T-helper 22 cell (primary cell): ENCODE data around the gene ROPN1B.
A peak's percentile ranks its signal among the peaks of the same experiment; 100 is the strongest.
"Not testable (repeated sequence)": the region's sequence is repeated elsewhere in the genome, so short reads cannot be mapped to it uniquely, and the experiment has no call there.

Source experiments
- DNase-seq: peaks from one replicate; pipeline ENCODE4 v3.0.0-alpha.2; 2020; ENCODE audit warnings: low read depth

The ROPN1B gene

DNA sequence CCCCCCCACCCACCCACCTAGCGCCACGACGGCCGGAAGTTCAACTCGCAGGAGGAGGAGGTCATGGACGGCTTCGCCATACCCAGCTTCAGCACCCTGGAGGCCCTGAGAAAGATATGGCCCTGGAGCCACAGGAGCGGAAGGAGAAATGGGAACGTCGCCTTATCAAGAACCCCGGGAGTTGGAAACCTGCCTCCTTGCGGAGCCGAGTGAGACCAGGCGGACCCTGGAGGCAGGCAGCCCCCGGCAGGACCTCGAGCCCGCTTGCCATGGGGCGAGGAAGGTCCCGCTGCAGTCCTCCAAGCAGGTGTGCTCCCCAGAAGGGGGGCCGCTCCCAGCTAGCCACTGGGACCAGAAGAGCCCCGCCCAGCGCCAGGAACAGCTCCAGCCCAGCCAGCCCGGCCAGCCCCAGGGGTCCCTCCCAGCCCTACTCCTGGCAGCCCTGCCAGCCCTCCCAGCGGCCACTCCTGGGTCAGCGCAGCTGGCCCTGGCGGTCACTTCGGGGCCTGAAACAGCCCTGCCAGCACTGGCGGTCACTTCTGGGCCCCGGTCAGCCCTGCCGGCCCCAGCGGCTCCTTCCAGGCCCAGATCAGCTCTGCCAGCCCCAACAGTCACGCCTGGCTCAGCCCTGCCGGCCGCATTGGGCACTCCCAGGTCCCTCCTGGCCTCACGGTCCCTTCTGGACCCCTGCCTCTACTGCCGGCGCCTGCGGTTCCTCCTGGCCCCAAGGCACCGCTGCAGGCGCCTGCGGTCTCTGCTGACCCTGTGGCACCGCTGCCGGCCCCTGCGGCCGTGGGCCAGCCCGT, 10.3 kb upstream of the ROPN1B start:
- DNase-seq, result no peak

DNA sequence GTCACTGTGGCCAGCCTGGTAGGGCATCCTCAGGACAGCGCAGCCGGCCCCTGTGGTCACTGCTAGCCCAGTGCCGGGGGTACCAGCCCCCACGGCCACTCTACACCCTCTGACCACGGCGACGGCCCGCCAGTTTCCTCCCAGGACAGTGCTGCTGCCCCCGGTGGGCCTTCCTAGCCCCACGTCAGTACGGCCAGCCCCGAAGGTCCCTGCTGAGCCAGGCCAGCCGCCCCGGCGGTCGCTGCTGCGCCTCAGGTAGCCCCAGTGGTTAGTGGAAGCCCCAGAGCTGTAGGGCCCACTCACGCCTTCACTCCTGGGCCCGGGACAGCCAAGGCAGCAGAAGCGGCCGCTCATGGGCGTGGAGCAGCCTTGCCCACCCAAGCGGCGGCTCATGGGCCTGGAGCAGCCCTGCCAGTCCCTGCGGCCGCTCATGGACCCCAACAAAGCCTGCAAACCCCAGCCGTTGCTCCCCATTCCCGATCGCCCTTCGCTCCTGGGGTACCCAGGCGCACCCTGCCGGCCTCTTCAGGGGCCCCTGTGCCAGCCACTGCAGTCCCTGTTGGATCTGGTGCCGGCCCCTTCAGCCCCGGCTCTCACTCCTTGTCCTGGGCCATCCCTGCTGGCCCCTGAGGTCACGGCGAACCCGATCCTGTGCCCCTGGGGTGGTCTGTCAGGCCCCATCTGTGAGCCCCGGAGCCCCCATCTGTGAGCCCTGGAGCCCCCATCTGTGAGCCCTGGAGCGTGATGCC, 9.5 kb upstream of the ROPN1B start:
- DNase-seq, result no peak

DNA sequence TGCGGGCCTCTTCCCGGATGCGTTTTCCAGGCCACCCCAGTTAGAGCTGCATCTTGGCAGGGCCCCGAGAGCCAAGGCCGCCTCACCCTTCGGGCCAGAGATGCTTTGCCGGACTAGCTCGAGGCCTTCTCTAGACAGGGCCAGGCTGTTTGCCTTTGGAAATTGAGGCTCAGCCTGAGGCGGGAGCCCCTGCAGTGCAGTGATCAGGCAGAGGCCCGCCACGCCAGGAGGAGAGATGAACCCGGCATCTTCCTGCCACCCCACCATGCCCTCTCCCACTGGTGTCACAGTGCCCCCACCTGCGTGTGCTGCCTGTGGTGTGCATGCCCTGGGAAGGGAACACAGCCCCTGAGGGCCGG, 8.9 kb upstream of the ROPN1B start:
- no peak for DNase-seq

DNA sequence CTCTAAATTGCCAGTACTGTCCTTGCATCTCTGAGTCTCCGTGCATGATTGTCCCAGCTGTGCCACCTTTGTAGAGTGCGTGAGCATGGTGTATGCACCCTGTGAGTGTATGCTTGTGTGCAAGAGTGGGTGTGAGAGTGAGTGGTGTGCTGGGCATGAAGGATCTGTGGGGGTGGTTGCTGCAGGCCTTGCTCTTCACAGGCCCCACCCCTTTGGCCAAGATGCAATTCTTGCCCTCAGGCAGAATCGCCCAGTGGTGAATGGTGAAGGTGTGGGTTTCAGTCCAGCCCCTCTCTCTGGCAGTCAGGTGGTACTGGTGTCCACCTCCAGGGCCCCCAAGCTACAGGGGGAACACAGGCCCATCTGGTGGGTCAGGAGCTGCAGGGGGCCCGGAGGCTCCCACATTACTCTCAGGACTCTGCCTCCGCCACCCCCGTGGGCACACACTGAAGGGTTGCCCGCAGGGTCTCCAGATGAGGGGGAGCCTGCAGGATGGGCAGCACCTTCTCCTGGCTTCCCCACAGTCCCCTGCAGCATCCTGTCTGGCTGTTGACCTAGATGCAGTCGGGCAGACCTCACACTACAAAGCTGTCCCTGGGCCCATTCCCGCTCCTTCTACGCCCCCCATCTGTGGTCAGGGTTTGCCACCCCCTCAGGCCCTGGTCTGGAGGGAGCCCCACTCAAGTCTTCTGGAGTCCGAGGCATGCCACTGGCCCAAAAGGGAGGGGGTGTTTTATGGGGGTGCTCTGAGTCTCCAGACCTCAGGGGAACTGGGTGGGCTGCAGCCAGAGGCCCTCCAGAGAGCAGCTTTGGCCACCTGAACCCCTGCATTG, 8.3 kb upstream of the ROPN1B start:
- DNase-seq, result no peak

DNA sequence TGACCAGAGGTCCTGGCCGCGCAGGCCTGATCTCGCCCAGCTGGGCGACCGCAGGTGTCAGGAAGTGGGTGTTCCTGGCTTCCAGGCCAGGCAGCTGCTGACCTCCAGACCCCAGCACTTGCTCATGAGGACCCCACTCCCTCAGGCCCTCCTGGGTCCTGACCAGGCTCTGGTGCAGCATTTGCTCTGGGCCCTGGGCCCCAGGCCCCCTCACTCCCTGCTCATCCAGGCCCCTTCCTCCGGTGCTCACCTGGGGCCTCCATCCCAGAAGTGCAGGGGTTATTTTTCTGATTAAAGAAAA, 7.7 kb upstream of the ROPN1B start:
- DNase-seq, result no peak

DNA sequence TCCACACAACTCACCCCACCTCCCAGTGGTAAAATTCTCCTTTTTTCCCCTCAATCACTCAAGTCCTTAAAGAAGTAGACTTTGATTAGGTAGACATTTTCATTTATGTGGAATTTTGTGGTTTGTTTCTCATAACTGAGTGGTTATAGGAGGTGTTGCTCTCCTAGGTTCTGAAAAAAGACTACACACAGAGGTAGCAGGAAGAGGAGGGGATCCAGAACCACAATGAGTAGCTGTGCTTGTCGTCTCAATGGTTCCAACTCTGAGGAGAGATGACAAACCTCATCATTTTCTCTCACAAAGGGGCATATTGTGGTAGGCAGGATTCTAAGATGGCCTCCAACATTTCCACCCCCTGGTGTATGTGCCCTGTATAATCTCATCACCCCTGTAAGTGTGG, 5.1 kb upstream of the ROPN1B start:
- DNase-seq, result not testable (repeated sequence)

DNA sequence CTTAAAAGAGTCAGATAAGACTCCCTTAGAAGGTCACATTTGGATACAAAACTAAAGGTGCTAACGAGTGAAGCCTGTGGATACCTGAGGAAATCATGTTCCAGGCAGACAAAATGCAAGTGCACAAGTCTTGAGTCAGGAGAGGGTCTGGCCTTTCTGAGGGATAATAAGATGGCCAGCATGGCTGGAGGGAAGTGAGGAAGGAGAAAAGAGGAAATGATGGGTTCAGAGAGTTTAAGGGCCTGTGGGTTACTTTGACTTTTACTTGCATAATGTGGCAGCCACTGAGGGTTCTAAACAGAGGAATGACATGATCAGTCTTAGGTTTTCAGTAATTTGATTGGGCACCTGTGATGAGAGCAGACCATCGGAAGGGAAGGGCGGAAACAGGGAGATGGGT, 3.5 kb upstream of the ROPN1B start:
- DNase-seq, result no peak

DNA sequence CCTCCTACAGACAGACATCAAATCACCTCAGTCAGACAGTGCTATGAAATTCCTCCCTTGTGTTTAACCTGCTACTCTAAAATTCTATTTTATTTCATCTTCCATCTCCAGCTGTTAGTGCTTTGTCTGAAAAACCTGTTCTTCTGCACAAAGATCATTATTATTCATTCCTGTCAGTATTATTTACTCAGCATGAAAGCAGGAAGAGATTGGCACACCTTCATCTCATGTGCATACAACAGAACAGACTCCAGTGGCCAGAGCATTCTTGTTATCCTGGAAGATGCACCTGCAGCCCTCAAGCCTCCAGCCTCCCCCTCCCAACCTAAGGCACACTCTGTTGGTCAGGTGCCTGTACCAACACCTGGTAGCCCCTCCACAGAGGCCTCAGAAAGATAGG, 1.8 kb upstream of the ROPN1B start:
- no peak for DNase-seq

DNA sequence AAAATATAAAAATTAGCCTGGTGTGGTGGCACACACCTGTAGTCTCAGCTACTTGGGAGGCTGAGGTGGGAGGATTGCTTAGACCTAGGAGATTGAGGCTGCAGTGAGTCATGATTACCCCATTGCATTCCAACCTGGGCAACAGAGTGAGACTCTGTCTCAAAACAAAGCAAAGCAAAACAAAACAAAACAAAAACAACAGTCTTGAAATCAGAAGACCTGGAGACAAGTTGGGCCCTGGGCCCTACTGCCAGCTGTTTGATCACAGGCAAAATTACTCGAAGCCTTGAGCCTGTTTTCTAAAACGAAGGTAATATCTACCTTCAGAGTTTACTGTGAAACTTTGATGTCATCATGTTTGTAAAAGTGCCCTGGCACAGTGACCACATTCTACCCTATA, 857 bp upstream of the ROPN1B start:
- DNase-seq, result not testable (repeated sequence)

DNA sequence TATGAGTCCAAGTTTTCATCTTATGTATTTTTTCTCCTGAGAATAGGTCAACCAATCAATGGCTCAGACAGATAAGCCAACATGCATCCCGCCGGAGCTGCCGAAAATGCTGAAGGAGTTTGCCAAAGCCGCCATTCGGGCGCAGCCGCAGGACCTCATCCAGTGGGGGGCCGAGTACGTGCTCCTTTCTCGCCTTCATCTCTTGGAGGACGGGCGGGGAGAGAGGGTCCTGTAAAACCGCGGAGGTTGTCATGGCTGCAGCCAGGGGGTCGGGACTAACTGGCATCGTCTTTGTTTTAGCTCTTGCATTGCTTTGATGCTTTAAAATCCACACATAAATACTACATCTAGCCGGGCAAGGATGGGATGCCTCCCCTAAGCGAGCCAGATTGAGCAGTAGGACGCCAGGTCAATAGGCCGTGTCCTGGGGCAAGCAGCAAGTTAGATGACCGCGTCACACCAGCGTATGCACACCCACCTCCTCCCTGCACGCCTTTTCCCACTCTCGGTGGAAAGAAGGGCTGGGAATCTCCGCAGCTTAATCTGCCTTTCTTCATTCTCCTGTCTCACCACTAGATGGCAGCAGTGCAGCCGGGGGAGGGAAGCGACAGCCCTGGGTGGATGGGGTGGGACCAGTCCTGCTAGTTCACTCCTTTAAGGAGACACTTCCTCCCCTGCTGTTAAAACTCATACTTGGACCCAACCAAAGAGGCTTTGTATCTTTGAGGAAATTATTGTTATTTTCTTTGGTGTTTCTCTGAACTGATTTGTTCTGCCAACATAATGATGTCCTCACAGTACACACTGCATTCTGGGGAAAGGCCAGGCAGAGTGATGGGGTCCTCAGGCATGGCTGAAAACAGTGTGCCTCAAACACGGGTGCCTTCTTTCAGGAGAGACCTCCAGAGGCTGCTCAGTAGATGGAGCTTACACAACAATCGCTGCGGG, 3.3 kb downstream of the ROPN1B start:
- DNase-seq, result not testable (repeated sequence)

DNA sequence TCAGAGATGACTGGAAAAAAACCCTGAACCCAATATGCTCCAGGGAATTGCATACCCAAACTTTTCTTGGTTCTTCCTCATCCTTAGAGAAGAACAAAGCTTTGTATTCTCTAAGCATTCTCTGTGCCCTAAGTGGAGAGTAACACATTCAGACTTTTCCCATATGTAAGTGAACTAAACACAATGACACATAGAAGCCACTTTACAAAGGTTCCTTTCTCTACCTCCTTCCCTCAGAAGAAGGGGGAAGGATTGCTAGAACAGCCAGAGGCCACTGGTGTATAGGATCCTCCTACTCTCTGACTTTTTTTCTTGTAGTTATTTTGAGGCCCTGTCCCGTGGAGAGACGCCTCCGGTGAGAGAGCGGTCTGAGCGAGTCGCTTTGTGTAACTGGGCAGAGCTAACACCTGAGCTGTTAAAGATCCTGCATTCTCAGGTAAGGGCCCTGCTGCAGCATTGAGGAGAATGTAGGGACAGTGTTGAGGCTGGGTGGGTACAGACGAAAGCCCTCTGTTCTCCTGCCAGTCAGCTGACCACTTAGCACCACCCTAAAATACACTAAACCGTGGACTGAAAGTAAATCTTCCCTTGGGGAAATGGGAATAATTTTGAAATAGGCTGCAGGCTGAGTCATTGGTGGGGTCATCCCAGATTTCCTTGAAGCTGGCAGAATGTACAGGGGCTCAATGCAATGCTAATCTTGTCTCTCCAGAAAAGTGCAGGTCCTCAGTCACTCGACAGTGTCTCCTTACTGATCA, 6.4 kb downstream of the ROPN1B start:
- not testable (repeated sequence) for DNase-seq

DNA sequence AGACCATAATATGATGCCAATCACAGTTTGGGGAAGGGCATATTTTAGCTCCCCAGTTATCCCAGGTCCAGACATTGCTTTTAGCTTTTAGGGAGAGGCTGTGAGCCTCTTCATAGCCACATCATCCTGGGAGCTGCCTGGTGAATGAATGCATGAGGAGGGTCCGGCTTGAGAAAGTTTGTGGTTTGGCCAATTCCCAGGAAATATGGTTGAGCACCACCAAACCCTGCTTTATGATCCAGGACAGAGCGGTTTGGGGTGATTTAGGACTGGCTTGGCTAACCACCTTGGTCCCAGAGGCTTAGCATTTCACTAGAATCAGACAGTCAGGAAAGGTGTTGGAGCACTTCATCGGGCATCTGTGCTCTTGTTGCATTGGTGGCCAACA, 7.0 kb downstream of the ROPN1B start:
- not testable (repeated sequence) for DNase-seq

DNA sequence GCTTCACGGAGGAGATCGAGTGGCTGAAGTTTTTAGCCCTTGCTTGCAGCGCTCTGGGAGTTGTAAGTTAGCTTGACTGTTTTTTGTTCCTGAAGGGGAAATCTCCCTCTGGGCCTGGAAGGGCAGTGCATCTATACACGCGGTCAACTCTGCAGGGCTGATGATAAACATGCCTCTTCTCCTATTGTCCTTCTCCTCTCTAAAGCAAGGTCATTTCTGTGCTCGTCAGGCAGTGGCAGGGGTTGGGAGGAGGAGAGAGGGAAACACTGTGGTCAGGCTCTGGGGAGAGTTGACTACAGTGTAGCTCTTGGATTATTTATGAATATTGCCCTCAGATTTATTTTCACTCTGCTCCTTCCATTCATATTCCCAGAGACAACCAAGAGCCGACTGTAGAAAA, 8.1 kb downstream of the ROPN1B start:
- DNase-seq, result not testable (repeated sequence)

DNA sequence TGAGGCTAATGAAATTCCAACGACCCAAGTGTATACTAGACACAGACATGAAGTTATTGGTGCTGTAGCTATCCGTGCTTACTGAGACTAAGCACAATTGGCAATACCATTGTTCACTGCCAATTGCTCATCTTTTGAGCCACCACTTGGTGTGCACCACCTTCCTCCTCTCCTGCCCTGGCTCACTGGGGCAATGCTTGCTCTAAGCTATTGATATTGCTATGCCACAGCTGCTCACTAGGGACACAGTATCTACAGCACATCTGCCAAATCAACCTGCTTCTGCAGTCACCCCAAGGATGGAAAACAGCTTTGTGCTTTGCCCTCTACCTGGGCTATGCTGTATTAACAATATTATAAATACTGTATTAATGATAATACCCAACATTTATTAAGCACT, 16.0 kb downstream of the ROPN1B start:
- DNase-seq, result not testable (repeated sequence)

DNA sequence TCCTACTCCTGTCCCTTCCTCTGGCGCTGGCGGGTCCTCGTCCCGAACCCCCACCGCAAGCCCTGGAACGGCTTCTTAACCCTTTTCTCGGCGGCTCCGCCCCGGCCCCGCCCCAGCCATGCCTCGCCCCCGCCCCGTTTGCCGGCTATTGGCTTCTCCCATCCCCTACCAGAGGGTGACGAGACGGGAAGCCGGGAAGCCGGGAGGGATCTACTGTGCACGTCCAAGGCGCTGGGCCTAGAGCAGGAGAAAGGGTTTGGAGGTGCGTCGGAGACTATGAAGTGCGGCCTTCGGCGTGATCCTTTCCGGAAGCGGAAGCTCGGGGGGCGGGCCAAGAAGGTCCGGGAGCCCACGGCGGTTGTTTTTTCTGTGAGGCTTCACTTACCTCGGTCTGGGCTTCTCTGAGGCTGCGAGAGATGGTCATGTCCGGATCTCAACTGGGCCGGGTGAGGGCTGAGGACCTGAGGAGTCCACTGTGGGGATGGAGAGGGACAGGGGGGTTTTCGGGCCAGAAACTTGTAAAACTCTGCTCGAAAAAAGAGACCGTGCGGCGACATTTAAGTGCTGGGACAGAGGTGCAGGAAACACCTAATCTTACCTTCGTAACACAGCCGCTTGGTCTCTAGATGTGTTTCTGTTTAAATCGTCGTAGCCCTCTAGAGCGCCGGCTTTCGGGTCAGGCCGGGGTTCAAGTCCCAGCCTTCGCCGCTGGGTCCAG, 21.4 kb downstream of the ROPN1B start:
- DNase-seq, result peak; percentile 42

DNA sequence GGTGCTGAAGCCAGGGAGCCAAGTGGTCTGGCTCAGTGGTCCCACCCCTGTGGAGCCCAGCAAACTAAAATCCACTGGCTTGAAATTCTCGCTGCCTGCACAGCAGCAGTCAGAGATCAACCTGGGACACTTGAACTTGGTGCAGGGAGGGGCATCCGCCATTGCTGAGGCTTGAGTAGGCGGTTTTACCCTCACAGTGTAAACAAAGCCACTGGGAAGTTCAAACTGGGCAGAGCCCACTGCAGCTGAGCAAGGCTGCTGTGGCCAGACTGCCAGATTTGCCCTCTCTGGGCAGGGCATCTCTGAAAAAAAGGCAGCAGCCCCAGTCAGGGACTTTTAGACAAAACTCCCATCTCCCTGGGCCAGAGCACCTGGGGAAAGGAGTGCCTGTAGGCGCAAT, 27.8 kb downstream of the ROPN1B start:
- not testable (repeated sequence) for DNase-seq

DNA sequence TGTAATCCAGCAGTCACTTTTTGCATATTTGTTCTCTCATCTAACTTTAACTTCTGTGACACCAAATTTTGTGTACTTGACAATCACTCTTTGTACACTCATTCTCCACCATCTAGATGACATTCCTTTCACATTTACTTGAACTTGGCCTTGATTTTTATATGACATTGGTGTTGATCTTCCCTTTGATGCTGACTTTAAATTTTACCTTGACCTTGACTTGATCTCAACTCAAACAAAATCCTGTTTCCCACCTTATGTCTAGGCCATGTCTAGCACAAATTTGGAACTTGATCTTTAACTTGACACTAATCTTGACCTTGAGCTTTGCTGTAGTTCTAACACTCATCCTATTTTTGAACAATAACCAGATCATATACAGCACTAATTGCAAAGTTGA, 33.2 kb downstream of the ROPN1B start:
- no peak for DNase-seq

DNA sequence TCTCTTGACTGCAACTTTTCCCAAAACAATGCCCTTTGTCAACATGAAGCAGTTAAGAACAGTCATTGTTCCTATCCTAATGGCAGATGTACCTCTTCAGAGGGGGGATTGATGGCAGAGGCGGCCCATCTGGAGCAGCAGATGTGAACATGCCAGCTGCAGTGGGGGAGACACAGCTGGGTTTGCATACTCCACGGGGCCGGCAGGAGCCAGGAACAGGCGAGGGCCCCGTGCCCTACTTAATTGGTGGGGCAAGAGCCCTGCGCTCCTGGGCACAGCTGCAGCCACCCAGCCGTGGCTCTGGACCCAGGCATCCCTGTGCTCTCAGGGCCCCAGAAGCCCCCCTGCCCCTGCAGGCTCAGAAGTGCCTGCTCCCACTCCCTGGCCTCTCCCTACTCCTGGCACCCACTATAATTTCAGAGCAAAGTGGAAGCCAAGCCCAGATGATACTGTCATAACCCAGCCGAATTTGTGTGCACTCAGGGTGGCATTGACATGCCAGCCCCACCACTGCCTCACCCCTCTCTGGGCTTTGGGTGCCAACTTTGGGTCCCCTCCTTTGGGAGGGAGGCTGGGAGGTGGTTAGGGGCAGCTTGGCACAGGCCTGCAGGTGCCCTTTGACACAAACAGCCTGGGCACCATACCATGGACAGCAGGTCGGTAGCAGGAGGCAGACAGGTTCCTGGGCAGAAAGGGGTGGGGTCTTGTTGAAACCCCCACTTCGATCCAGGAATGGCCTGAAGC, 34.6 kb downstream of the ROPN1B start:
- DNase-seq, result no peak

DNA sequence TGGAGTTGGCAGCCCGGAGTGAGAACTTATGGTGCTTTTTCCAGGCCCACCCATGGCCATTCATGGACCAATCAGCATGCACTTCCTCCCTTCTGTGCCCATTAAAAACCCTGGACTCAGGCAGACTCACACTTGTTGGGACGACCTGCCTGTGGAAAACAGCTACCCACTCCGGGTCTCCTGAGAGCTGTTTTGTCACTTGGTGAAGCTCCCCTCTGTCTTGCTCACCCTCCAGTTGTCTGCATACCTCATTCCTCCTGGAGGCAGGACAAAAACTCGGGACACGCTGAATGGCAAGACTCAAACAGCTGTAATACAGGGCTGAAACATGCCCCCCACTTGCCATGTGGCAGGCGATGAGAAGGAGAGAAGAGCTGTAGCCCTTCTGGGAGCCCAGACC, 35.2 kb downstream of the ROPN1B start:
- no peak for DNase-seq

DNA sequence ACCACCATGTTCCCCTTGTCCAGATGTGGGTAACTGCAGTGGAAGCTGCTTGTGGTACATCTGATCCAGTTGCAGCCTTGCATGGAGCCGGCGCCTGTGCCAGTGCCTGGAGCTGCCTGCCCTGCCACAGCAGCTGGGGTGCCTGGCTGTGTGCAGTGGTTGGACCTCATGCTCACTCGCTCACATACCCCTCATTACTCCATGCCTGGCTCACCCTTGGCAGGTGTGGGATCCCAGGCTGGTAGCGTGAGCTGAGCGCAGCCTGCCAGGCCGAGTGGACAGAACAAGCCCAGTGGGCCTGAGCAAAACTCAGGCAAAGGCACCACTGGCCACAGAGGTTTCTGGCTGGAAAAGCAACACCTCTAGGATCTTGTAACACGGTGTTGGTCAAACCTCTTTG, 35.7 kb downstream of the ROPN1B start:
- no peak for DNase-seq
